Neural cell (in vitro differentiated cells): ENCODE results near the gene IGF2BP2. TPM values are rescaled to one million over a fixed set of nuclear protein-coding genes. Genes with fewer than 3 reads are reported as not detected.
"Not testable (repeated sequence)": the region's sequence is repeated elsewhere in the genome, so short reads cannot be mapped to it uniquely, and the experiment has no call there.

Source experiments
- H2AFZ ChIP-seq: fragments of 200-600, 300-800 bp; sonication (generic), shearing (Covaris generic); 2 replicates; pipeline ENCODE4 v1.6.0; 2014; ENCODE audit warnings: low read depth, mild to moderate bottlenecking, antibody characterized with exemption, low read length, moderate library complexity
- H3F3A ChIP-seq: fragments of 200-600 bp; shearing (Covaris generic); 2 replicates; pipeline ENCODE4 v1.6.1; 2016; ENCODE audit warnings: mild to moderate bottlenecking, moderate library complexity, mixed read lengths, antibody characterized with exemption, low read length; ENCODE audit not compliant: insufficient read depth, poor library complexity, severe bottlenecking
- H3K27ac ChIP-seq: fragments of 200-600, 300-800 bp; sonication (generic), shearing (Covaris generic); 2 replicates; pipeline ENCODE4 v1.5.1; 2014; ENCODE audit warnings: mild to moderate bottlenecking, low read length, moderate library complexity
- H3K27me3 ChIP-seq: fragments of 300-800, 200-600 bp; sonication (generic), shearing (Covaris generic); 2 replicates; pipeline ENCODE4 v1.6.0; 2014; ENCODE audit warnings: mild to moderate bottlenecking, low read depth, low read length, moderate library complexity; ENCODE audit not compliant: insufficient read depth
- H3K36me3 ChIP-seq: fragments of 300-800, 200-600 bp; sonication (generic), shearing (Covaris generic); 2 replicates; pipeline ENCODE4 v1.5.1; 2014; ENCODE audit warnings: mild to moderate bottlenecking, antibody characterized with exemption, low read length, moderate library complexity; ENCODE audit not compliant: insufficient read depth
- H3K4me2 ChIP-seq: fragments of 300-800, 200-600 bp; sonication (generic), shearing (Covaris generic); 2 replicates; pipeline ENCODE4 v1.6.0; 2014; ENCODE audit warnings: mild to moderate bottlenecking, low read length
- H3K4me3 ChIP-seq: fragments of 300-800, 200-600 bp; sonication (generic), shearing (Covaris generic); 2 replicates; pipeline ENCODE4 v1.5.1; 2014; ENCODE audit warnings: mild to moderate bottlenecking, low read length, moderate library complexity
- H3K79me2 ChIP-seq: fragments of 200-600 bp; shearing (Covaris generic); replicated peaks from 2 replicates; pipeline ENCODE4 v1.6.0; 2014; ENCODE audit warnings: mild to moderate bottlenecking, low read length, moderate library complexity; ENCODE audit not compliant: insufficient read depth
- H3K9ac ChIP-seq: fragments of 300-800, 200-600 bp; sonication (generic), shearing (Covaris generic); 2 replicates; pipeline ENCODE4 v1.6.1; 2016; ENCODE audit warnings: mild to moderate bottlenecking, low read length, mixed read lengths
- H3K9me2 ChIP-seq: fragments of 200-600 bp; shearing (Covaris generic); 2 replicates; pipeline ENCODE4 v1.6.1; 2016; ENCODE audit warnings: mild to moderate bottlenecking, low read length, mixed read lengths; ENCODE audit not compliant: insufficient read depth
- H3K9me3 ChIP-seq: fragments of 200-600, 300-800 bp; sonication (generic), shearing (Covaris generic); 2 replicates; pipeline ENCODE4 v1.6.1; 2016; ENCODE audit warnings: mild to moderate bottlenecking, mixed run types, low read length, moderate library complexity, mixed read lengths
- H4K20me1 ChIP-seq: fragments of 200-600 bp; shearing (Covaris generic); 2 replicates; pipeline ENCODE4 v1.6.1; 2016; ENCODE audit warnings: mild to moderate bottlenecking, mixed run types; ENCODE audit not compliant: insufficient read depth
- CTCF ChIP-seq: fragments of 450-650 bp; IDR thresholded peaks from 2 replicates; pipeline ENCODE4 v1.5.1; 2014; ENCODE audit warnings: antibody characterized with exemption, mild to moderate bottlenecking, moderate library complexity; ENCODE audit not compliant: poor library complexity, severe bottlenecking
- EP300 ChIP-seq: fragments of 450-650 bp; conservative IDR thresholded peaks from 2 replicates; pipeline ENCODE4 v1.6.1; 2014; ENCODE audit warnings: antibody characterized with exemption, mild to moderate bottlenecking, moderate library complexity; ENCODE audit not compliant: poor library complexity, severe bottlenecking
- EZH2 ChIP-seq: fragments of 200-600, 300-800 bp; shearing (Covaris generic), sonication (generic); IDR thresholded peaks from 2 replicates; pipeline ENCODE4 v1.6.1; 2014; ENCODE audit warnings: antibody characterized with exemption, low read length, borderline replicate concordance, mild to moderate bottlenecking; ENCODE audit not compliant: insufficient read depth, poor library complexity, severe bottlenecking
- MXI1 ChIP-seq: fragments of 450-650 bp; conservative IDR thresholded peaks from 2 replicates; pipeline ENCODE4 v1.6.1; 2014; ENCODE audit warnings: antibody characterized with exemption, mild to moderate bottlenecking; ENCODE audit not compliant: poor library complexity, severe bottlenecking
- POLR2AphosphoS5 ChIP-seq: IDR thresholded peaks from 2 replicates; pipeline ENCODE4 v1.6.1; 2012
- RAD21 ChIP-seq: fragments of 450-650 bp; conservative IDR thresholded peaks from 2 replicates; pipeline ENCODE4 v1.6.1; 2014; ENCODE audit warnings: antibody characterized with exemption, mild to moderate bottlenecking, moderate library complexity
- SMC3 ChIP-seq: fragments of 450-650 bp; conservative IDR thresholded peaks from 2 replicates; pipeline ENCODE4 v1.6.1; 2014; ENCODE audit warnings: antibody characterized with exemption, mild to moderate bottlenecking, moderate library complexity; ENCODE audit not compliant: poor library complexity
- TAF1 ChIP-seq: IDR thresholded peaks from 2 replicates; pipeline ENCODE4 v1.6.1; 2012; ENCODE audit warnings: low read depth
- polyA plus RNA-seq: library from polyadenylated mRNA; depleted of rRNA; stranded (reverse); fragments of >200 nt; gene quantifications from 2 replicates; pipeline ENCODE4 v1.2.3, GENCODE V29; 2014
- TF ChIP-seq, protein P1 (sequence below): IDR thresholded peaks from 2 replicates; pipeline ENCODE4 v1.6.1; 2012; ENCODE audit warnings: borderline replicate concordance

IGF2BP2 gene
- polyA plus RNA-seq, 1 donor from 2014 or later: 46.6 TPM

DNA sequence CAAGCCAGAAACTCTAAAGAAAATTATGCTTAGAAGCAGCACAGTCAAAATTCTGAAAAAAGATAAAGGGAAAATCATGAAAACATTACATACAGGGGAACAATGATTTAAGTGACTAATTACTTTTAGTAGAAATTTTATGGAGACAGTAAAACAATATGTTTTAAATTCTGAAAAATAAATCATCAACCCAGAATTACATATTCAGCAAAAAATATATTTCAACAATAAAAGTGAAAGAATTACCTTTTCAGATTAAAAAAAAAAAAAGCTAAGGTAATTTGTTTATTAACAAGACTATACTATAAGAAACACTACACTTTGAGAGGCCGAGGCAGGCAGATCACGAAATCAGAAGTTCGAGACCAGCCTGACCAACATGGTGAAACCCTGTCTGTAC is 32.4 kb upstream of the IGF2BP2 start:
- Histone ChIP-seq H2AFZ (no peak overlapping the region), H3K9me3 (no peaks in the 10 kb centered on the region), H3K27ac (no peak overlapping the region)

DNA sequence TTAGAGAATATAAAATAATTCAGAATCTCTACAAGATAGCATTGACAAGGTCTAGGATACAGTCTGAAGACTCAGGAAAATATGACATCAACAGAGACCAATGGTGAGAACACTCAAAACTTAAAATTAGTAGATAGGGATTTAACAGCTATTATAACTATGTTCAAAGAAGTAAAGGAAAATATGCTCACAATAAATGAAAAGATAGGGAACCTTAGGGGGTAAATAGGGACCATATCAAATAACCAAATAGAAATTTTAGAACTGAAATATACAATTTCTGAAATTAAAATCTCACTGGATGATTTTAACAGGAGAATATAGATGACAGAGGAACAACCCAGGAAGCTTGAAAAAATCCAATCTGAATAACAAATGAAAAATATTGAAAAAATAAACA is 31.8 kb upstream of the IGF2BP2 start:
- H2AFZ ChIP-seq: no peak overlapping the region
- H3K9ac ChIP-seq: no peak overlapping the region
- H3K4me2 ChIP-seq: no peak overlapping the region
- no peaks in the 10 kb centered on the region for H3K79me2 ChIP-seq
- TF ChIP-seq MXI1: no peak
- no peak for TF ChIP-seq POLR2AphosphoS5
- TF ChIP-seq, protein P1, sequence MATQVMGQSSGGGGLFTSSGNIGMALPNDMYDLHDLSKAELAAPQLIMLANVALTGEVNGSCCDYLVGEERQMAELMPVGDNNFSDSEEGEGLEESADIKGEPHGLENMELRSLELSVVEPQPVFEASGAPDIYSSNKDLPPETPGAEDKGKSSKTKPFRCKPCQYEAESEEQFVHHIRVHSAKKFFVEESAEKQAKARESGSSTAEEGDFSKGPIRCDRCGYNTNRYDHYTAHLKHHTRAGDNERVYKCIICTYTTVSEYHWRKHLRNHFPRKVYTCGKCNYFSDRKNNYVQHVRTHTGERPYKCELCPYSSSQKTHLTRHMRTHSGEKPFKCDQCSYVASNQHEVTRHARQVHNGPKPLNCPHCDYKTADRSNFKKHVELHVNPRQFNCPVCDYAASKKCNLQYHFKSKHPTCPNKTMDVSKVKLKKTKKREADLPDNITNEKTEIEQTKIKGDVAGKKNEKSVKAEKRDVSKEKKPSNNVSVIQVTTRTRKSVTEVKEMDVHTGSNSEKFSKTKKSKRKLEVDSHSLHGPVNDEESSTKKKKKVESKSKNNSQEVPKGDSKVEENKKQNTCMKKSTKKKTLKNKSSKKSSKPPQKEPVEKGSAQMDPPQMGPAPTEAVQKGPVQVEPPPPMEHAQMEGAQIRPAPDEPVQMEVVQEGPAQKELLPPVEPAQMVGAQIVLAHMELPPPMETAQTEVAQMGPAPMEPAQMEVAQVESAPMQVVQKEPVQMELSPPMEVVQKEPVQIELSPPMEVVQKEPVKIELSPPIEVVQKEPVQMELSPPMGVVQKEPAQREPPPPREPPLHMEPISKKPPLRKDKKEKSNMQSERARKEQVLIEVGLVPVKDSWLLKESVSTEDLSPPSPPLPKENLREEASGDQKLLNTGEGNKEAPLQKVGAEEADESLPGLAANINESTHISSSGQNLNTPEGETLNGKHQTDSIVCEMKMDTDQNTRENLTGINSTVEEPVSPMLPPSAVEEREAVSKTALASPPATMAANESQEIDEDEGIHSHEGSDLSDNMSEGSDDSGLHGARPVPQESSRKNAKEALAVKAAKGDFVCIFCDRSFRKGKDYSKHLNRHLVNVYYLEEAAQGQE: no peak
- no peak for TF ChIP-seq CTCF
- no peak for TF ChIP-seq RAD21
- no peak for TF ChIP-seq TAF1
- TF ChIP-seq EP300: no peak
- TF ChIP-seq SMC3: no peak
- TF ChIP-seq EZH2: no peak
- H3K9me3 ChIP-seq: no peaks in the 10 kb centered on the region
- H3F3A ChIP-seq: no peaks in the 10 kb centered on the region
- H3K4me3 ChIP-seq: no peak overlapping the region
- H3K27me3 ChIP-seq: no peaks in the 10 kb centered on the region
- H3K36me3 ChIP-seq: no peaks in the 10 kb centered on the region
- no peaks in the 10 kb centered on the region for H3K9me2 ChIP-seq
- no peaks in the 10 kb centered on the region for H4K20me1 ChIP-seq
- no peak overlapping the region for H3K27ac ChIP-seq

More for the DNA sequence above, 32.4 kb upstream of the IGF2BP2 start:
- Histone ChIP-seq H3K4me2 (no peak overlapping the region), H3K9me2 (no peaks in the 10 kb centered on the region), H3K4me3 (no peak overlapping the region), H3K36me3 (no peaks in the 10 kb centered on the region), H4K20me1 (no peaks in the 10 kb centered on the region), H3F3A (no peaks in the 10 kb centered on the region), H3K9ac (no peak overlapping the region), H3K79me2 (no peaks in the 10 kb centered on the region), H3K27me3 (no peaks in the 10 kb centered on the region)
- no peak for TF ChIP-seq MXI1
- TF ChIP-seq, protein P1: no peak
- no peak for TF ChIP-seq CTCF
- no peak for TF ChIP-seq EZH2

DNA sequence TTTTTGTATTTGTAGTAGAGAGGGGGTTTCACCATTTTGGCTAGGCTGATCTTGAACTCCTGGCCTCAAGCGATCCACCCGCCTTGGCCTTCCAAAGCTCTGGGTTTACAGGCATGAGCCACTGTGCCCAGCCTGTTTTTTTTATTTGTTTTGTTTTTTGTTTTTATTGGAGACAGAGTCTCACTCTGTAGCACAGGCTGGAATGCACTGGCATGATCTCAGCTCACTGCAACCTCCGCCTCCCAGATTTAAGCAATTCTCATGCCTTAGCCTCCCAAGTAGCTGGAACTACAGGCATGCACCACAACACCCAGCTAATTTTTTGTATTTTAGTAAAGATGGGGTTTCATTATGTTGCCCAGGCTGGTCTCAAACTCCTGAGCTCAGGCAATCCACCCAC is 28.9 kb upstream of the IGF2BP2 start:
- not testable (repeated sequence) for H3K9me3 ChIP-seq, H3K27me3 ChIP-seq, H3K4me3 ChIP-seq, H4K20me1 ChIP-seq, H3K4me2 ChIP-seq, H3K9me2 ChIP-seq, H3K9ac ChIP-seq, H2AFZ ChIP-seq, H3K79me2 ChIP-seq, H3K27ac ChIP-seq, H3F3A ChIP-seq, H3K36me3 ChIP-seq
